GM12878 (cell line): ENCODE results near the gene VASP. TPM values are rescaled to one million over a fixed set of nuclear protein-coding genes. Genes with fewer than 3 reads are reported as not detected.

ENCODE experiments used
- ASH2L ChIP-seq: fragments of 300-600, 200-600 bp; sonication (generic); IDR thresholded peaks from 2 replicates; pipeline ENCODE4 v1.6.1; 2017; ENCODE audit warnings: low read depth, mild to moderate bottlenecking, borderline replicate concordance
- ATF7 ChIP-seq: fragments of 450-650 bp; IDR thresholded peaks from 2 replicates; pipeline ENCODE4 v1.6.1; 2016; ENCODE audit warnings: low read depth, mild to moderate bottlenecking
- BHLHE40 ChIP-seq, 2 experiments: fragments of 450-650 bp in 1 of 2; IDR thresholded peaks; 2 replicates each; pipeline ENCODE4 v1.6.1; 2011 to 2017; ENCODE audit warnings: low read depth in 2 of 2, borderline replicate concordance in 1 of 2, improper control_type of control experiment in 1 of 2, low read length in 1 of 2, mild to moderate bottlenecking in 1 of 2
- CEBPB ChIP-seq, 2 experiments: fragments of 150-350 bp in 1 of 2; IDR thresholded peaks; 2 replicates each; pipeline ENCODE4 v1.6.1; 2012 to 2014; ENCODE audit warnings: low read depth in 2 of 2, low read length in 2 of 2, borderline replicate concordance in 1 of 2, inconsistent platforms in 1 of 2
- CHD2 ChIP-seq: IDR thresholded peaks from 2 replicates; pipeline ENCODE4 v1.6.1; 2011; ENCODE audit warnings: low read depth, low read length, improper control_type of control experiment, borderline replicate concordance
- E4F1 ChIP-seq: fragments of 450-650 bp; IDR thresholded peaks from 2 replicates; pipeline ENCODE4 v1.6.1; 2018; ENCODE audit warnings: borderline replicate concordance, mild to moderate bottlenecking; ENCODE audit not compliant: partially characterized antibody
- IRF3 ChIP-seq: fragments of 450-650 bp; IDR thresholded peaks from 2 replicates; pipeline ENCODE4 v1.6.1; 2014; ENCODE audit warnings: mild to moderate bottlenecking
- KAT2A ChIP-seq: conservative IDR thresholded peaks from 2 replicates; pipeline ENCODE4 v1.6.1; 2011; ENCODE audit warnings: low read depth, low read length; ENCODE audit not compliant: control insufficient read depth
- NFYA ChIP-seq: IDR thresholded peaks from 2 replicates; pipeline ENCODE4 v1.6.1; 2011; ENCODE audit warnings: low read depth, mild to moderate bottlenecking, low read length, improper control_type of control experiment, borderline replicate concordance
- NR2F1 ChIP-seq: fragments of 450-650 bp; conservative IDR thresholded peaks from 2 replicates; pipeline ENCODE4 v1.6.1; 2017; ENCODE audit warnings: mild to moderate bottlenecking
- PRDM15 ChIP-seq: fragments of 450-650 bp; formaldehyde crosslinking; IDR thresholded peaks from 2 replicates; pipeline ENCODE4 v1.4.0; 2020; ENCODE audit warnings: mild to moderate bottlenecking, moderate library complexity
- RAD21 ChIP-seq: IDR thresholded peaks from 2 replicates; pipeline ENCODE4 v1.6.1; 2011; ENCODE audit warnings: mild to moderate bottlenecking, low read depth, low read length, moderate library complexity; ENCODE audit not compliant: insufficient read depth
- SIN3A ChIP-seq: IDR thresholded peaks from 2 replicates; pipeline ENCODE4 v1.6.1; 2012; ENCODE audit warnings: low read depth, low read length, improper control_type of control experiment
- SMARCA5 ChIP-seq: fragments of 450-650 bp; IDR thresholded peaks from 2 replicates; pipeline ENCODE4 v1.6.1; 2017; ENCODE audit warnings: mild to moderate bottlenecking
- SREBF2 ChIP-seq: IDR thresholded peaks from 2 replicates; pipeline ENCODE4 v1.6.1; 2012; ENCODE audit warnings: mild to moderate bottlenecking, low read length
- SUPT20H ChIP-seq: IDR thresholded peaks from 2 replicates; pipeline ENCODE4 v1.6.1; 2011; ENCODE audit warnings: low read depth, mild to moderate bottlenecking, low read length, moderate library complexity, borderline replicate concordance; ENCODE audit not compliant: control insufficient read depth
- USF1 ChIP-seq: IDR thresholded peaks from 2 replicates; pipeline ENCODE4 v1.6.1; 2011; ENCODE audit warnings: borderline replicate concordance, low read depth, mild to moderate bottlenecking, moderate library complexity, mixed read lengths, low read length; ENCODE audit not compliant: insufficient read depth; ENCODE audit errors: extremely low read length
- ZNF24 ChIP-seq: fragments of 450-650 bp; IDR thresholded peaks from 2 replicates; pipeline ENCODE4 v1.6.1; 2017; ENCODE audit warnings: antibody characterized with exemption, mild to moderate bottlenecking
- polyA plus RNA-seq, 11 experiments: library from polyadenylated mRNA; depleted of rRNA in 4 of 11; unstranded in 6 of 11; stranded (reverse) in 5 of 11; fragments of >200 nt; fragmentation: Nextera tagmentation in 4 of 11; fragmentation: Illumina TruSeq in 1 of 11; extraction: Ambion mirVana in 4 of 11; extraction: Trizol in 1 of 11; gene quantifications; 1 replicate in 1 of 11; 2 replicates in 10 of 11; pipeline versions ENCODE4 v1.2.1 to v1.2.3, GENCODE V29; 2011 to 2016; ENCODE audit warnings: inconsistent platforms in 2 of 11, missing spikeins in 2 of 11, low read depth in 1 of 11
- total RNA-seq, 4 experiments: library from RNA; depleted of rRNA in 3 of 4; stranded (reverse); fragments of >200 nt in 3 of 4; fragmentation: Illumina TruSeq in 1 of 4; extraction: Trizol in 1 of 4; gene quantifications; 2 replicates each; pipeline versions ENCODE4 v1.2.1 to v1.2.3, GENCODE V29; 2013 to 2021

VASP gene
- total and polyA plus RNA-seq, 10 of the 15 experiments (the other 5 are each of a cell fraction or from before 2014, with no cell fraction given) = 19.5 to 298 (median 84.8) TPM

GRCh38 chr19:45508861-45509691 is 1.8 kb downstream of the VASP start (continued):
- peak; percentile 31; the same call in 1 of the 2 replicates for TF ChIP-seq SMARCA5
- TF ChIP-seq IRF3 = no peak
- TF ChIP-seq PRDM15 (CRISPR knock-in tag) = no peak
- TF ChIP-seq ATF7 = peak; percentile 51; the same call in 1 of the 2 replicates
- no peak for TF ChIP-seq SREBF2
- TF ChIP-seq ASH2L = no peak
- no peak for TF ChIP-seq CEBPB (IDR thresholded peaks at IDR 0.05; ENCODE audit: borderline replicate concordance in 1 of 2, low read depth in 2 of 2, low read length in 2 of 2)
- no peak for TF ChIP-seq SUPT20H
- 0 out of 2 replicates have a peak, but pooled peaks have one; percentile 19 for TF ChIP-seq ZNF24
- peak; percentile 9 for TF ChIP-seq E4F1
- no peak for TF ChIP-seq USF1
- TF ChIP-seq CHD2 = peak; percentile 13; the same call in 1 of the 2 replicates
- peak; percentile 16 to 32; a peak in 1 of 4 replicates for TF ChIP-seq BHLHE40 (IDR thresholded peaks at IDR 0.05; ENCODE audit: borderline replicate concordance in 1 of 2, low read depth in 2 of 2, low read length in 1 of 2)
- TF ChIP-seq NR2F1 = peak; percentile 99
- TF ChIP-seq KAT2A = no peak
- TF ChIP-seq NFYA = no peak
- peak; percentile 50; the same call in 1 of the 2 replicates for TF ChIP-seq SIN3A
- TF ChIP-seq RAD21 = no peak
